Activated B cell treated with CpG ODN at 0.5 μM for 24 hours (primary cell): ENCODE data around the gene VCPKMT. TPM values are rescaled to one million over a fixed set of nuclear protein-coding genes. Genes with fewer than 3 reads are reported as not detected.

Source experiments
- ATAC-seq: fragments of 200-7000 bp; cut with Tn5 transposase; one replicate; pipeline ENCODE4 v1.10.0; 2021; ENCODE audit warnings: low read depth, mild to moderate bottlenecking, moderate library complexity
- CTCF ChIA-PET: fragments of 350-600 bp; sonication (Branson Sonifier 250); formaldehyde crosslinking; loops from one replicate; lab custom pipeline; 2021; ENCODE audit warnings: antibody characterized with exemption; lab: Charles Lee
- POLR2A ChIA-PET: fragments of 350-600 bp; sonication (Branson Sonifier 250); formaldehyde crosslinking; loops from one replicate; lab custom pipeline; 2021; ENCODE audit warnings: antibody characterized with exemption; lab: Charles Lee
- DNase-seq: peaks from one replicate; pipeline ENCODE4 v3.0.0; 2022
- H3K27ac Mint-ChIP-seq: one replicate; pipeline ENCODE4 v1.8.0; 2020; ENCODE audit warnings: mixed read lengths
- H3K27me3 Mint-ChIP-seq: one replicate; pipeline ENCODE4 v1.8.0; 2021; ENCODE audit warnings: mixed read lengths
- H3K36me3 Mint-ChIP-seq: one replicate; pipeline ENCODE4 v1.8.0; 2021; ENCODE audit warnings: low read depth, mixed read lengths
- H3K4me1 Mint-ChIP-seq: one replicate; pipeline ENCODE4 v1.8.0; 2021; ENCODE audit warnings: mixed read lengths
- H3K4me3 Mint-ChIP-seq: one replicate; pipeline ENCODE4 v1.8.0; 2020; ENCODE audit warnings: mild to moderate bottlenecking, mixed read lengths
- H3K9me3 Mint-ChIP-seq: one replicate; pipeline ENCODE4 v1.8.0; 2020; ENCODE audit warnings: mixed read lengths
- intact Hi-C: fragments of 100-400 bp; cut with micrococcal nuclease; formaldehyde crosslinking; loops from one replicate; pipeline ENCODE4 v1.15.1; 2024
- total RNA-seq: library from RNA; stranded (reverse); gene quantifications from 2 replicates; pipeline ENCODE4 v1.2.3, GENCODE V29; 2022
- TF ChIP-seq, protein P1 (sequence below): fragments of 200-600 bp; IDR thresholded peaks from one replicate; pipeline ENCODE4 v1.8.0; 2022; ENCODE audit warnings: antibody characterized with exemption, mild to moderate bottlenecking

Gene VCPKMT
- total RNA-seq, 1 donor from 2014 or later: 20.8 TPM

- intact Hi-C loops: no loop called here
- CTCF ChIA-PET: interaction anchor here (2.5 kb wide), 1 partner anchor 29 kb away, joined by 8 read pairs; no protein-coding TSS in a partner anchor
- Mint-ChIP-seq H3K27ac (peak overlapping the region; percentile 61), H3K4me1 (peaks cover 87% of the 10 kb centered on the region), H3K27me3 (no peaks in the 10 kb centered on the region), H3K9me3 (peaks cover 2% of the 10 kb centered on the region), H3K36me3 (peaks cover 24% of the 10 kb centered on the region), H3K4me3 (peak overlapping the region; percentile 24)
- POLR2A ChIA-PET: interaction anchor here (0.6 to 14.8 kb wide), 11 partner anchors 8 to 498 kb away, joined by 3 to 397 read pairs (median 5); no protein-coding TSS in a partner anchor
- peak; percentile 64 for ATAC-seq
- no peak for DNase-seq
- TF ChIP-seq, protein P1, sequence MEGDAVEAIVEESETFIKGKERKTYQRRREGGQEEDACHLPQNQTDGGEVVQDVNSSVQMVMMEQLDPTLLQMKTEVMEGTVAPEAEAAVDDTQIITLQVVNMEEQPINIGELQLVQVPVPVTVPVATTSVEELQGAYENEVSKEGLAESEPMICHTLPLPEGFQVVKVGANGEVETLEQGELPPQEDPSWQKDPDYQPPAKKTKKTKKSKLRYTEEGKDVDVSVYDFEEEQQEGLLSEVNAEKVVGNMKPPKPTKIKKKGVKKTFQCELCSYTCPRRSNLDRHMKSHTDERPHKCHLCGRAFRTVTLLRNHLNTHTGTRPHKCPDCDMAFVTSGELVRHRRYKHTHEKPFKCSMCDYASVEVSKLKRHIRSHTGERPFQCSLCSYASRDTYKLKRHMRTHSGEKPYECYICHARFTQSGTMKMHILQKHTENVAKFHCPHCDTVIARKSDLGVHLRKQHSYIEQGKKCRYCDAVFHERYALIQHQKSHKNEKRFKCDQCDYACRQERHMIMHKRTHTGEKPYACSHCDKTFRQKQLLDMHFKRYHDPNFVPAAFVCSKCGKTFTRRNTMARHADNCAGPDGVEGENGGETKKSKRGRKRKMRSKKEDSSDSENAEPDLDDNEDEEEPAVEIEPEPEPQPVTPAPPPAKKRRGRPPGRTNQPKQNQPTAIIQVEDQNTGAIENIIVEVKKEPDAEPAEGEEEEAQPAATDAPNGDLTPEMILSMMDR: no peak
Observed at GRCh38 chr14:50091240-50091913, 25.0 kb downstream of the VCPKMT start.

DNA sequence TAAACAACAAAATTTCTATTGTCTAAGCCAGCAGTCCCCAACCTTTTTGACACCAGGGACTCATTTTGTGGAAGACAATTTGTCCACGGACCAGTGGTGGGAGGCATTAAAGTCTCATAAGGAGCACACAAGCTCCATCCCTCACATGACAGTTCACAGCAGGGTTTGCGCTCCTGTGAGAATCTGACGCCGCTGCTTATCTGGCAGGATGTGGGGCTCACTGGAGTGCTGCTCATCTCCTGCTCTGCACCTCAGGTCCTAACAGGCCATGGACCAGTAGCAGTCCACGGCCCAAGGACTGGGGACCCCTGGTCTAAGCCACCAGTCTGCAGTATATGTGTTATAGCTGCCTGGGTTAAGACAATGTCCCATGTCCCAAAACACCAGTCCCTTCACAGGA lies 27.2 kb downstream of the VCPKMT start:
- TF ChIP-seq, protein P1: no peak
- intact Hi-C loops: no loop called here
- DNase-seq (no peak), ATAC-seq (no peak)
- H3K27ac Mint-ChIP-seq: peak overlapping the region; percentile 91
- peaks cover 30% of the 10 kb centered on the region for H3K36me3 Mint-ChIP-seq
- peaks cover 92% of the 10 kb centered on the region for H3K4me1 Mint-ChIP-seq
- CTCF ChIA-PET: interaction anchor here (1.0 to 1.5 kb wide), 2 partner anchors 51 to 227 kb away, joined by 4 to 5 read pairs; no protein-coding TSS in a partner anchor
- H3K4me3 Mint-ChIP-seq: no peak overlapping the region
- H3K9me3 Mint-ChIP-seq: peaks cover 2% of the 10 kb centered on the region
- POLR2A ChIA-PET: interaction anchor here (2.9 to 14.8 kb wide), 3 partner anchors 14 to 226 kb away, joined by 22 to 397 read pairs (median 64); no protein-coding TSS in a partner anchor
- H3K27me3 Mint-ChIP-seq: no peaks in the 10 kb centered on the region

DNA sequence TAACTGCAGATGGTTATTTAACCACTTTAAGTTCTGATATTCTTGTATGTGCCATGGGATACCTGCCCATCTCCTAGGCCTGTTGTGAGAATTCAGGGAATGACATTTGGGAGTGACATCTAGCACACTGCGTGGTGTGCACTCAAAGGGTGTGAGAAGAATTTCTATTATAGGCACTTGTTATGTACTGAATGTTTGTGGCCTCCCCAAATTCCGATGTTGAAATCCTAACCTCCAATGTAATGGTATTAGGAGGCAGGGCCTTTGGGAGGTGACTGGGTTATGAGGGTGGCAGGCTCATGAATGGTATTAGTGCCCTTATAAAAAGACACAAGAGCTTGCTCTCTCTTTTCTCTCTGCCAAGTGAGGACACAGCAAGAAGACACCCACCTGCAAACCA lies 27.6 kb downstream of the VCPKMT start:
- ATAC-seq: no peak
- ChIA-PET CTCF (interaction anchor here (1.0 to 2.6 kb wide), 5 partner anchors 16 to 226 kb away, joined by 3 to 7 read pairs (median 5); no protein-coding TSS in a partner anchor), POLR2A (interaction anchor here (0.6 to 14.8 kb wide), 9 partner anchors 8 to 772 kb away, joined by 3 to 397 read pairs (median 11); no protein-coding TSS in a partner anchor)
- Mint-ChIP-seq H3K9me3 (peaks cover 2% of the 10 kb centered on the region), H3K27ac (peak overlapping the region; percentile 91), H3K27me3 (no peaks in the 10 kb centered on the region), H3K4me3 (no peak overlapping the region), H3K4me1 (peaks cover 92% of the 10 kb centered on the region), H3K36me3 (peaks cover 30% of the 10 kb centered on the region)
- no peak for DNase-seq
- TF ChIP-seq, protein P1: no peak
- intact Hi-C loops: no loop called here

DNA sequence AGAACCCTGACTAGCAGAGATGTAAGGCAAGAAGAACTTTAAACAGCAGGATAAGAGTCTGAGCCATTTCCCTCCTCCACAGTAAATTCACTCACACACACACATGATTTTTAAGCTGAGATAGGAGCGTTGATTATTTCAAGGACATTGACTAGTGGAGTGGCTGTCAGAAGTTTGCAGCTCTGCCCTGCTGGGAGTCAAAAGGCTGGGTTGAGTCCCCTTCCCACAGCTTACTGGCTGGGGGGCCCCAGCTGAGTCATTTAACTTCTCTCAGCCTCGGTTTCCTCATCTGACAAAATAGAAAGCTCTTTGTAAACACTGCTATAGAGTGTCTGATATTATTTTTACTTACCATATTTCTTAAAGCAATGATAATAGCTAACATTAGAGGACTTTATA lies 28.3 kb downstream of the VCPKMT start:
- Mint-ChIP-seq H3K4me1 (peaks cover 92% of the 10 kb centered on the region), H3K9me3 (peaks cover 2% of the 10 kb centered on the region), H3K27ac (peak overlapping the region; percentile 91), H3K36me3 (peaks cover 30% of the 10 kb centered on the region), H3K4me3 (peak overlapping the region; percentile 42), H3K27me3 (no peaks in the 10 kb centered on the region)
- intact Hi-C loops: no loop called here
- CTCF ChIA-PET: interaction anchor here (0.6 to 2.6 kb wide), 7 partner anchors 16 to 226 kb away, joined by 3 to 7 read pairs (median 4); no protein-coding TSS in a partner anchor
- TF ChIP-seq, protein P1: no peak
- DNase-seq (no peak), ATAC-seq (no peak)
- POLR2A ChIA-PET: interaction anchor here (0.6 to 14.8 kb wide), 15 partner anchors 8 to 236 kb away, joined by 3 to 397 read pairs (median 10); partner anchors contain the start of gene NEMF
